ENCODE data around the gene ACADSB. TPM values are rescaled to one million over a fixed set of nuclear protein-coding genes. Genes with fewer than 3 reads are reported as not detected.

The ACADSB gene
- 11.8 to 17.6 TPM (median 13.1 TPM) in 3 replicates for total RNA-seq
- long read RNA-seq, full-length matches to known transcripts, result 14 of 14 reads
- long read RNA-seq, partial matches to known transcripts, result 0 of 14 reads
- long read RNA-seq, other reads (novel, unspliced or antisense), result 0 of 14 reads

GRCh38 chr10:123008355-123009104 is at the start of gene ACADSB, which contains the start of gene IKZF5:
TSS of gene ACADSB (plus strand) at chr10:123009006. CDS start at chr10:123009030, 24 bp downstream.
TSS of gene IKZF5 (minus strand) at chr10:123008795. CDS start at chr10:122998625, 10,170 bp downstream.
- H3K4me3 Mint-ChIP-seq (ENCODE audit: unreplicated experiment), result peak within 1 kb of the TSS; percentile 96
- H3K27ac Mint-ChIP-seq (ENCODE audit: unreplicated experiment), result peak within 1 kb of the TSS; percentile 100
- no peaks in the 10 kb centered on the region for H3K9me3 Mint-ChIP-seq (ENCODE audit: low read depth)
- peaks cover 24% of the 10 kb centered on the region for H3K4me1 Mint-ChIP-seq (ENCODE audit: low read depth)
- DNase-seq (ENCODE audit: low spot score), result peak; percentile 96
- no peaks in the 10 kb centered on the region for H3K27me3 Mint-ChIP-seq (ENCODE audit: low read depth)
- no peak for TF ChIP-seq CTCF (IDR thresholded peaks at IDR 0.05)
- H3K36me3 Mint-ChIP-seq (ENCODE audit: low read depth), result peaks cover 2% of the 10 kb centered on the region

GRCh38 chr10:122962405-122962804 is 46.4 kb upstream of the ACADSB start:
- DNase-seq (ENCODE audit: low spot score), result no peak
- H3K36me3 Mint-ChIP-seq (ENCODE audit: low read depth), result peaks cover 2% of the 10 kb centered on the region
- H3K9me3 Mint-ChIP-seq (ENCODE audit: low read depth), result peaks cover 26% of the 10 kb centered on the region
- H3K27ac Mint-ChIP-seq (ENCODE audit: unreplicated experiment), result no peak overlapping the region
- TF ChIP-seq CTCF (IDR thresholded peaks at IDR 0.05), result no peak
- H3K4me3 Mint-ChIP-seq (ENCODE audit: unreplicated experiment), result no peak overlapping the region
- no peaks in the 10 kb centered on the region for H3K27me3 Mint-ChIP-seq (ENCODE audit: low read depth)
- H3K4me1 Mint-ChIP-seq (ENCODE audit: low read depth), result no peaks in the 10 kb centered on the region

GRCh38 chr10:122966879-122967278 is 41.9 kb upstream of the ACADSB start:
- H3K9me3 Mint-ChIP-seq (ENCODE audit: low read depth), result peaks cover 45% of the 10 kb centered on the region
- no peak overlapping the region for H3K27ac Mint-ChIP-seq (ENCODE audit: unreplicated experiment)
- no peak for TF ChIP-seq CTCF (IDR thresholded peaks at IDR 0.05)
- H3K36me3 Mint-ChIP-seq (ENCODE audit: low read depth), result peaks cover 2% of the 10 kb centered on the region
- H3K4me3 Mint-ChIP-seq (ENCODE audit: unreplicated experiment), result no peak overlapping the region
- no peaks in the 10 kb centered on the region for H3K4me1 Mint-ChIP-seq (ENCODE audit: low read depth)
- no peaks in the 10 kb centered on the region for H3K27me3 Mint-ChIP-seq (ENCODE audit: low read depth)
- DNase-seq (ENCODE audit: low spot score), result no peak

GRCh38 chr10:122968698-122969097 is 40.1 kb upstream of the ACADSB start:
- no peaks in the 10 kb centered on the region for H3K27me3 Mint-ChIP-seq (ENCODE audit: low read depth)
- H3K9me3 Mint-ChIP-seq (ENCODE audit: low read depth), result peaks cover 45% of the 10 kb centered on the region

More at GRCh38 chr10:122968698-122969097, 40.1 kb upstream of the ACADSB start:
- Mint-ChIP-seq H3K27ac (ENCODE audit: unreplicated experiment) (no peak overlapping the region), H3K36me3 (ENCODE audit: low read depth) (peaks cover 2% of the 10 kb centered on the region), H3K4me1 (ENCODE audit: low read depth) (no peaks in the 10 kb centered on the region), H3K4me3 (ENCODE audit: unreplicated experiment) (no peak overlapping the region)
- DNase-seq (ENCODE audit: low spot score), result no peak
- TF ChIP-seq CTCF (IDR thresholded peaks at IDR 0.05), result no peak

Data from chondrocyte (in vitro differentiated cells).